A549 treated with dexamethasone at 1 μM for 4 hours (cell line): ENCODE data around the gene FAM117B. TPM values are rescaled to one million over a fixed set of nuclear protein-coding genes. Genes with fewer than 3 reads are reported as not detected.

Experiments
- total RNA-seq: library from RNA; stranded (reverse); fragments of 200-300 nt; extraction: Qiagen RNA extraction; gene quantifications from 5 replicates; pipeline ENCODE4 v1.2.3, GENCODE V29; 2022

The FAM117B gene
- 1.7 to 2.6 TPM (median 2.2 TPM) in 5 replicates for total RNA-seq

DNA sequence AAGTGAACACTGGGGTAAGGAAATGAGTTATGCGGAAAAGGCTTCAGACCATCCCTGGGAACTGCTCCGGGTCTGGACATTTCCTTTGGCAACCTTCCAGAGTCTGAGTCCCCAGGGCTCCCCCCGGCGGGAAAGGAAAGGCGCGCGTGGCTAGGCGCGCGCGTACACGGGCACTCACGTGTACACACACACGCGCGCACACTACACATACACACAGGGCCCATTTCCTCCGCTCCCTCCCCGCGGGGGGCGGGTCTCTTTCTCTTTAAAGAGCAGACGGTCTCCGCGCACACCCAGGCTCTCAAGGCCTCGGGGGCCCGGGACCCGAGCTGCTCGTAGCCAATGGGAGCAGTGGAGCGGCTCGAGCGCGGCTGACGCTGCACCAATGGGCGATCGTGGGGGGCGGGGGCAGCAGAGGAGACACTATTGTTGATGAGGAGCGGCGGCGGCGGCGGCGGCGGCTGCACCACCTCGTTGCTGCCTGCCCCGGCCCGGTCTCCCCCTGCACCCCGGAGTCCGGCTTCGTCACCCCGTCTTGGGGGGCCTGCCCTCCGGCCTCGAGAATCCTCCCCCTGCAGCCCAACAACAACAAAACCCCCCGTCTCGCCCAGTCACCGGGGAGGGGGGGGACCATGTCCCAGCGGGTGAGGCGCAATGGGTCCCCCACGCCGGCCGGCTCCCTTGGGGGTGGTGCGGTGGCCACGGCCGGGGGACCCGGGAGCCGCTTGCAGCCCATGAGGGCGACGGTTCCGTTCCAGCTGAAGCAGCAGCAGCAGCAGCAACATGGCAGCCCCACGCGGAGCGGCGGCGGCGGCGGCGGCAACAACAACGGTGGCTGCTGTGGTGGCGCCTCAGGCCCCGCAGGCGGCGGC is at the start of gene FAM117B:
TSS of gene FAM117B (plus strand) at position 414 of the 872 bp plus-strand sequence. CDS start at position 633, 219 bp downstream.

Other genes starting within 250 kb of the FAM117B start
- 1.3 to 2.1 TPM (median 1.8 TPM) in 5 replicates for gene ICA1L, start 236.8 kb downstream of the FAM117B start, total RNA-seq